Omental fat pad (tissue), 4 donors: ENCODE measurements around the gene NTN5. TPM values are rescaled to one million over a fixed set of nuclear protein-coding genes. Genes with fewer than 3 reads are reported as not detected.
A peak's percentile ranks its signal among the peaks of the same experiment; 100 is the strongest.
"Not testable (repeated sequence)": the region's sequence is repeated elsewhere in the genome, so short reads cannot be mapped to it uniquely, and the experiment has no call there.

Experiments
- ATAC-seq: fragments of 150-250 bp; one replicate; pipeline ENCODE4 v1.9.1; 2016; ENCODE audit warnings: mild to moderate bottlenecking, moderate library complexity; ENCODE audit not compliant: low FRiP score
- DNase-seq: peaks from one replicate; pipeline ENCODE4 v3.0.0-alpha.2; 2019; ENCODE audit warnings: low spot score
- total RNA-seq, 4 donors: library from RNA; depleted of rRNA; stranded (reverse); fragments of >200 nt; gene quantifications; one replicate each; pipeline ENCODE4 v1.1.0, GENCODE V29; 2016
- TF ChIP-seq, protein P1 (sequence below), 3 donors: fragments of 450-650 bp; IDR thresholded peaks; one replicate each; pipeline ENCODE4 v1.5.1; 2016 to 2017; ENCODE audit warnings: antibody characterized with exemption in 3 of 3, mild to moderate bottlenecking in 3 of 3, moderate library complexity in 2 of 3

The NTN5 gene
- total RNA-seq, 4 donors from 2014 or later: 0.47 TPM; not detected in 3

DNA sequence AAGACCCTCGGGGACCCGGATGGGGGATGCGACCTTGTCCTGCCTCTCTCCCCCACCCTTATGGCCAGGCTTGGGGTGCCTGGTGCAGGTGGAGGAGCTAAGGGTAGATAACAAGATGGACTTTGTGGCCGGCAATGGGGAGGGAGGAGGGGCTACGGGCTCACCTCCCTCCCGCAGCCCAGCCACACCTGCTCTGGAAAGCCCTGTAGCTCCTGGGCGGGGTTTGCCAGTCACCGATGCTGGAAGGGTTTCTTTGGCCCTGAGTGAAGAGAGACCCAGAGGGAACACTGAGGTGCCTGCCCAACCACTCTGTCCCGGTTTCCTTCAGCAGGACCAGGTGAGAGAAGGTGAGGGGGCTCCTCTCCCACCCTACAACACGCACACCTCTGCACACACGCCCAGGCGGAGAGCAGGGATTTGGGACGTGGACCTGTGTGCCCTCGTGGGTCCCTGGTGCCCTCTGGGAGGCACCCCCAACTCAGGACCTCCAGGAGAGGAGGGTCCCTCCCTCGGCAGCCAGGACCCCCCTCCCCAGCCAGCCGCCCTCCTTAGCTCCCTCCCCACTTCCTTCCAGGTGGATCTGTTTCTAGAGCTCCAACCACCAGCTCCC lies 23.0 kb upstream of the NTN5 start, which contains the start of gene FUT2:
TSS of gene FUT2 (plus strand) at position 229 of the 610 bp plus-strand sequence. CDS start 6,986 bp downstream, outside the sequence.
- ATAC-seq (peak; percentile 13), DNase-seq (no peak)
- TF ChIP-seq, protein P1, sequence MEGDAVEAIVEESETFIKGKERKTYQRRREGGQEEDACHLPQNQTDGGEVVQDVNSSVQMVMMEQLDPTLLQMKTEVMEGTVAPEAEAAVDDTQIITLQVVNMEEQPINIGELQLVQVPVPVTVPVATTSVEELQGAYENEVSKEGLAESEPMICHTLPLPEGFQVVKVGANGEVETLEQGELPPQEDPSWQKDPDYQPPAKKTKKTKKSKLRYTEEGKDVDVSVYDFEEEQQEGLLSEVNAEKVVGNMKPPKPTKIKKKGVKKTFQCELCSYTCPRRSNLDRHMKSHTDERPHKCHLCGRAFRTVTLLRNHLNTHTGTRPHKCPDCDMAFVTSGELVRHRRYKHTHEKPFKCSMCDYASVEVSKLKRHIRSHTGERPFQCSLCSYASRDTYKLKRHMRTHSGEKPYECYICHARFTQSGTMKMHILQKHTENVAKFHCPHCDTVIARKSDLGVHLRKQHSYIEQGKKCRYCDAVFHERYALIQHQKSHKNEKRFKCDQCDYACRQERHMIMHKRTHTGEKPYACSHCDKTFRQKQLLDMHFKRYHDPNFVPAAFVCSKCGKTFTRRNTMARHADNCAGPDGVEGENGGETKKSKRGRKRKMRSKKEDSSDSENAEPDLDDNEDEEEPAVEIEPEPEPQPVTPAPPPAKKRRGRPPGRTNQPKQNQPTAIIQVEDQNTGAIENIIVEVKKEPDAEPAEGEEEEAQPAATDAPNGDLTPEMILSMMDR (IDR thresholded peaks at IDR 0.05): no peak

DNA sequence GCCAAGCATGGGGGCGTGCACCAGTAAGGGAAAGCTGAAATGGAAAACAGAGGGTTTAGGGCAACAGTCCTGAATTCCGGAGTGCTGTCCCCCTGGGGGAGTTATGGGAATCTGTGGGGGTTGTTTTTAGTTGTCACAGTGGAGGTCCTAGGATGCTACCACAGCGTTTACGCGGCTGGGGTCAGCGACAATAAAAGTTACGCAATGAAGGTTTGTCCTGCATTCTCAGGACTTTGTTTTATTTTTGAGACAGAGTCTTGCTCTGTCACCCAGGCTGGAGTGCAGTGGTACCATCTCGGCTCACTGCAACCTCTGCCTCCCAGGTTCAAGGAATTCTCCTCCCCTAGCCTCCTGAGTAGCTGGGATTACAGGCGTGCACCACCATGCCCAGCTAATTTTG lies 20.8 kb upstream of the NTN5 start:
- DNase-seq, ATAC-seq: not testable (repeated sequence)

GRCh38 chr19:48689449-48689848 lies 16.6 kb upstream of the NTN5 start:
- DNase-seq: no peak

GRCh38 chr19:48687776-48688175 lies 15.0 kb upstream of the NTN5 start:
- TF ChIP-seq, protein P1 (IDR thresholded peaks at IDR 0.05): no peak
- ATAC-seq (no peak), DNase-seq (no peak)

More at GRCh38 chr19:48689449-48689848, 16.6 kb upstream of the NTN5 start:
- ATAC-seq: peak; percentile 16
- TF ChIP-seq, protein P1 (IDR thresholded peaks at IDR 0.05): no peak

GRCh38 chr19:48686637-48687036 lies 13.8 kb upstream of the NTN5 start:
- ATAC-seq, DNase-seq: not testable (repeated sequence)

- TF ChIP-seq, protein P1 (IDR thresholded peaks at IDR 0.05): no peak
- ATAC-seq (no peak), DNase-seq (no peak)
These were observed 13.3 kb upstream of the NTN5 start for GRCh38 chr19:48686088-48686487.

GRCh38 chr19:48685583-48685982 lies 12.8 kb upstream of the NTN5 start:
- DNase-seq (no peak), ATAC-seq (no peak)
- TF ChIP-seq, protein P1 (IDR thresholded peaks at IDR 0.05): no peak

DNA sequence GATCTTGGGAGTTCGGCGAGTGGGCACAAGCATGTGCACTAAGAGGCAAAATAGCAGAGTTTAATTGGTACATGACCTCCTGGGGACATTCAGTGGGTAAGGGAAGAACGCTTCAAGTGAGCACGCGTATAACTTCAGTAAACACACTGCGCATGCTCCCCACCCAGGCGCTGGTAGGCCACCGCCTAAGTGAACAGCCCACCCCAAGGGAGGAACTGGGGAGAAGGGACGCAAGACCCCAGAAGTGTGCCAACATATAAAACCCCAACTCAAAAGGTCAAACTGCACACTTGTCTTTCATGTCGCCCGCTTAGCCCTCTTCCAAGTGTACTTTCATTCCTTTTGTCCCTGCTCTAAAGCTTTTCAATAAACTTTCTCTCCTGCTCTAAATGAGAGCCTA lies 10.5 kb upstream of the NTN5 start:
- ATAC-seq (no peak), DNase-seq (no peak)
- TF ChIP-seq, protein P1 (IDR thresholded peaks at IDR 0.05): no peak
